NCI-H1092 (cell line): ENCODE measurements around the gene RAB8B.
"Not testable (repeated sequence)": the region's sequence is repeated elsewhere in the genome, so short reads cannot be mapped to it uniquely, and the experiment has no call there.

Experiments
- DNase-seq: peaks from one replicate; lab custom pipeline; 2025; lab: John Stamatoyannopoulos, UW

Gene RAB8B

DNA sequence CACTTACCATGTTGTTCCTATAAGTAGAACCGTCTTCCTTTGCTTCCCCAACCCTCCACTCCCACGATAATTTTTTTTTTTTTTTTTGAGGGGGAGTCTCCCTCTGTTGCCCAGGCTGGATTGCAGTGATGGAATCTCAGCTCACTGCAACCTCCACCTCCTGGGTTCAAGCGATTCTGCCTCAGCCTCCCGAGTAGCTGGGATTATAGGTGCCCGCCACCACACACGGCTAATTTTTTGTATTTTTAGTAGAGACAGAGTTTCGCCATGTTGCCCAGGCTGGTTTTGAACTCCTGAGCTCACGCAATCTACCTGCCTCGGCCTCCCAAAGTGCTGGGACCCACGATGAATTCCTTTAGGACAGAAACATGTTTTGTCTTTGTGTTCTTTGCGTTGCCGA lies 19.4 kb downstream of the RAB8B start:
- not testable (repeated sequence) for DNase-seq

DNA sequence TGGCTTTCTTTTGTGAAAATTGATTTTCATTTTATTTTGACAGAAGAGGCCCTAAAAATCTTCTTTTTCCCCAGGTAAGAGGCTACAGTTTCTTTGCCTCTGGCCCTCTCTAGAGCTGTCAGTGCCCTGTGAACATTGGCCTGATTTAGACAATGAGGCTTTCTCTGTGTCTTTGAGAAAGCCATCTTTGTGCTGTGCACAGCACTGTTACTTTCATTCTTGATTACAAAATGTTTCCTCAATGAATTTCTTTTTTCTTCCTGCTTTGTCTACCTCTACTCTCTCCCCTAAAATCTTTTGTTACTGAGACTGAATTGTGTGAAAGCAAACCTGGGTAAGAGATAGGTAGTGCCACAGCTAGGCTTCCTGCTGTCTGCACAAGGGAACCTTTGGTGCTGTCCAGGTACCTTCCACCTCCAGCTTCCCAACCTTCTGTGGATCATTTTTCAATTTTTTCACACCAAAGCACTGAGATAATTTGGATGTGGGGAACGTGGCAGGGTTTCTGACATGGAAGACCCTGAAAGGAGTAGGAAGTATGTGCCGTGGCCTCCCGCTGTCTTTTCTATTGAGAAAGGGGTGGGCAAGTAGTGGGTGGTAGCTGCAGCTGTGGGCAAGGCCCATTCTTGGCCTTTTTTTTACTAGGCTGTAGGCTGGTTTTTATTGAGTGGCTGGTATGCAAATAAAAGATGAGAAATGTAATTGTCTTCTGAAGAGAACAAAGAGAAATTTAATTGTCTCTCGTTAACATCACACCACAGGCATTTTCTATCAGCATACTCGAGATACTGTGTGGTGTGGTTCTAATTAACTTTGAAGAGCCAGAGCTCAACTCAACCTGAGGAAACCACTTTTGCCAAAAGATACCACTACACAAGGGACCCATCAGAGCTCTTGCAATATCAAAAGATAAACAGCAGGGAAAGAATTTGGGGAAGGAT lies 21.0 kb downstream of the RAB8B start:
- no peak for DNase-seq

DNA sequence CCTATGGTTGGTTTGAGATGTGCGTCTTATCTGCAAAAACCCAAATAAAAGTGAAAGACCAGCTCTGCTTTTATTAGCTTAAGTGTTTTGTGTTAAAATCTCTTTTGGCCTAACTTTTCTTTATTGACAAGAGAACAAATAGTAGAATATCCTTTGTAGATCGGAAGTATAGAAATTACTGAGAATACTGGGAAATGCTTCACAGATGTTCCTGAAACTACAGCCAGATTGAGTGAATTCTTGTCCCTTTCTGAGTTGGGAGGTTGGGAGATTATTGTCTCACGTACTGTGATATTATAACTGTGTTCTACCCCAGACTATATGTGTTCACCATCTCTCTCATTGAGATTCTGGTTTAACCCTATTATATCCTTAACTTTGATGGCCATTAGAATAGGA lies 21.7 kb downstream of the RAB8B start:
- DNase-seq: no peak

DNA sequence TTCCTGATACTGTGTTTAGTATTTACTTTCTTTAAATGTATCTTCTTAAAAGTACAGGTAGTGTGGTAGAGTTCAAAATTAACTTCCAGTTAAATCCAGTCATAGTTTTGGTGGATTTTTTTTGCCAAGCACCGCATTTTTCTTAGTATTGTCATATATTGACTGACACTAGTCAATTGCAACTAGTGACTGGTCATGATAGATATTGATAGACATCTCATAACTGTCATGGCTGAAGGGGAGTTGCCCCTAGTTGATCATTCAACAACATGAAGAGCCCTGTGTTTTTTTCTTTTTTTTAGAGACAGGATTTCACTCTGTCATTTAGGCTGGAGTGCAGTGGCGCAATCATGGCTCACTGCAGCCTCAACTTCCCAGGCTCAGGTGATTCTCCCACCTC lies 22.1 kb downstream of the RAB8B start:
- DNase-seq: no peak

DNA sequence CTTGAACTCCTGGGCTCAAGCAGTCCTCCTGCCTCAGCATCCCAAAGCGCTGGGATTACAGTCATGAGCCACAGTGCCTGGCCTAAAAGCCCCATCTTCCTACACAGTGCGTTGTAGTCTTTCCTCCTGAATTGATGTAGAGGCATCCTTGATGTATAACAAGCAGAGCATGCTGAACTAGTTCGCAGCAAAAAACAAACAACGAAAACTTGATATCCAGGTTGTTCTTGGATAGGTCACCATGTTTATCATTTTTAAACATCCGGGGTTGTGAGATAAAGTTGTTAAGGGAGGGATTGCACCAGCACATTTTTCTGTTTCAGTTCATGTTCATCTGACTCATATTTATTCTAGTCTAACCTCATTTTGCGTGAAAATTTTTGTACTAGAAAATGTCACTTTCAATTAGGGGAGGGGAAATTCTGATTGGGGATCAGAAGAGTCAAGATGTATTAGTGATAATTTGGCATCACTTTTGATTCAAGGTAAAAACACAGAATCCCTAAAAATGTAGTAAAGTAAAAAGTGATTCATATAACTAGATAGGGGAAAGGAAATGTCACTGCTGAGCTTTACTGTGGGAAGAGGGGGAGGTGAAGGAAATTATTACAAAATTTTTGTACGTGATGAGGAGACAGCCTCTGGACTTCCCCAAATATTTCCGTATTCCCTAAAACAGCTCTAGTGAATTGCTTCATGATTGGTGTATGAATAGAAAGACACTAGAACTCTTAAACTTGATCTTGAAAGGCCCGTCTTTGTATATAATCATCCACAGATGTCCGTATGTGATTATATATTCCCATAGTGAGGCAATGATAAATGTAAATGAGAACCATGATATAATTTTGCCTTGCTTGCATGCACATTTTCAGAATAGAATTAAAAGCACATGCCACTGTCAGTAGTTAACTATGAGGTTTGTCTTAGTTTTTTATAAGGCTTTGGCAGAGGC lies 22.9 kb downstream of the RAB8B start:
- no peak for DNase-seq

DNA sequence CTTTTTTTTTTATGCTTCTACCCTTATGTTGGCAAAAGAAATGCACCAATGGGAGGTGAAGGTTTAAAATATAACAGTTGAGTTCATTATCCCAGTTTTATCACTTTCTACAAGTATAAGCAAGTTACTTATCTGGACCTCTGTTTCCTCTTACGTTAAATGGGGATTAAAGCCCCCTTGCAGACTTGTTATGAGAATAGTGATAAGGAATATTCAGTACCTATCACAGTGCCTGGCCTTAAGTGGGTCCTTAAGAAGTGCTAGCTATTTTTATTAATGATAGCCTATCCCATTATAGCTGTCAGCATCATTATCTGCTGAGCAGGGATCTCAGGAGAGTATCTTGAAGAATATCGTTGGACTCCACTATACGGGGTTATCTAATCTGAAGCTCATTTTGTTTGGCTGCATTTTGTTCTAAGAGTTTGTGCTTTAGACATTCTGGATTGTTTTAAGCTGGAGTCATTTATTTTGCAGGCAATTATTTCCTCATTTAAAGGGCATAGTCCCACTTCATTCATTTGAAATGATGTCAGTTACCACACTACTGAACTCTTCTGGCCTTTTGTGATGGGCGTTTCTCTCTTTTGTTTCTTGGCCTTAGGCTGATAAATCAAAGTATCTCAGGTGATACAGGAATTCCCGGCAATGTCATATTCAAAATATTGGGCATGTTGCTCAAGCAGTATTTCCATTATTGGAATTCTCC lies 28.8 kb downstream of the RAB8B start:
- DNase-seq: no peak

DNA sequence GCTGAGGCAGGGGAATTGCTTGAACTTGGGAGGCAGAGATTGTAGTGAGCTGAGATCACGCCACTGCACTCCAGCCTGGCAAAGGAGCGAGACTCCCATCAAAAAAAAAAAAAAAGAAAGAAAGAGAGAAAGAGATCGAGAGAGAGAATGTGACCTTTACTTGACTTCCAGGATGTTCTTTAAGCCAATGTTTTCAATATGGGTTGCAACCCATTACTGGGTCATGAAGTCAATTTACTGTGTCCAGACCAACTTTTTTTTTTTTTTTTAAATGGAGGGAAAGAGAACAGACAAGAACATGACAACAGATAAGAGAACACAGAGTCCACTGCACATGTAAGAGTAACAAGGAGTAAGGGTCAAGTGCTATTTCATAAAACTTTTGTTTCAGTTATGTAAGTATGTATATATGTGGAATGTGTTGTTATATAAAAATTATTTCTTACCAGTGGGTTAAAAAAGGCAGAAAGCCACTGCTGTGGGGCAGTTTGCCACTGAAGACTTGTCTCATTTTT lies 29.8 kb downstream of the RAB8B start:
- no peak for DNase-seq

DNA sequence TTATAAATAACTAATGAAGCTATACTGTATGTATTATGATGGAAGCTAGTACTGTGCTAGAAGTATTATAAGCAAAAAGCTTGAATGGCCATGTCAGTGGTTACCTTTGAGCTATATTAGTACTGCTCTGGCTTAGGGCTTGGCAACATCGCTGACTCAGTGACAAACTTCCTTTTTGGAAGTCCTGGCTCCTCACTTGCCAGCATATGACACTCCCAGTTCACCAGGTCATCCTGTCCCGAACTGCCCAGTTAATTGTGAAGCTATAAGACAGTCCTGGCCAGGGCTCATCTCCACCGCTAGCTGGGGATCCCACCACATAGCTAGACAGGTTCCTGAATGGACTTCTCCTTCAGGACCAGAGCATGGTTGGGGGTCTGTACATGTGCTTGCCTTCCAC lies 31.9 kb downstream of the RAB8B start:
- DNase-seq: no peak

DNA sequence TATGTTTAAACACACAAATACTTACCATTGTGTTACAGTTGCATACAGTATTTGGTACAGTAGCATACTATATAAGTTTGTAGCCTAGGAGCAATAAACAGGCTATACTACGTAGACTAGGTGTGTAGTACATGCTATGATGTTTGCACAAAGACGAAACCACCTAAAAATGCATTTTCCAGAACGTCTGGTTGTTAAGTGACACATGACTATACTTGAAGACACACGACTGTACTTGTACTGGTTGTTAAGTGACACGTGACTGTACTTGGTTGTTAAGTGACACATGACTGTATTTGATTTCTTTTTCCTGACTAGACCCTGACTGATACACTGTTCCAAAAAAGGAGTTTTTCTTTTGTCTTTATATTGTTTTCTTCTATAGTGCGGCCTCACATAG lies 34.1 kb downstream of the RAB8B start:
- DNase-seq: no peak

DNA sequence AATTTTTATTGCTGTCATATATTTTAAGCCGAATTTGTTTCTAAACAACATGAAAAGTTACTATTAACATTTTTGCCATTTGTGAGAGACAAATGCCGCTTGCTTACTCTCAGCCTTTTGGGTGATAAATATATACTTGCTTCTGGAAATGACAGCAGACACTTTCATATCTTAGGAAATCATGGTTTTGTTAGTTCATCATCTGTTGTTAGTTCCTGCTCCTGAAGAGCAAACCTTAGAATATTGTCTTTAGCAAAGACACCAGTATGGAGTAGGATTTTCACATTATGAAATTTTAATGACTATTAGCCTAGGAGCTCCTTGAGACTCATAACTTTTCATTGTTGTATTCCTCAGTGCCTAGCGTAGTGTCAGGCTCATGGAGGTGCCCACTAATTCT lies 36.0 kb downstream of the RAB8B start:
- DNase-seq: no peak

DNA sequence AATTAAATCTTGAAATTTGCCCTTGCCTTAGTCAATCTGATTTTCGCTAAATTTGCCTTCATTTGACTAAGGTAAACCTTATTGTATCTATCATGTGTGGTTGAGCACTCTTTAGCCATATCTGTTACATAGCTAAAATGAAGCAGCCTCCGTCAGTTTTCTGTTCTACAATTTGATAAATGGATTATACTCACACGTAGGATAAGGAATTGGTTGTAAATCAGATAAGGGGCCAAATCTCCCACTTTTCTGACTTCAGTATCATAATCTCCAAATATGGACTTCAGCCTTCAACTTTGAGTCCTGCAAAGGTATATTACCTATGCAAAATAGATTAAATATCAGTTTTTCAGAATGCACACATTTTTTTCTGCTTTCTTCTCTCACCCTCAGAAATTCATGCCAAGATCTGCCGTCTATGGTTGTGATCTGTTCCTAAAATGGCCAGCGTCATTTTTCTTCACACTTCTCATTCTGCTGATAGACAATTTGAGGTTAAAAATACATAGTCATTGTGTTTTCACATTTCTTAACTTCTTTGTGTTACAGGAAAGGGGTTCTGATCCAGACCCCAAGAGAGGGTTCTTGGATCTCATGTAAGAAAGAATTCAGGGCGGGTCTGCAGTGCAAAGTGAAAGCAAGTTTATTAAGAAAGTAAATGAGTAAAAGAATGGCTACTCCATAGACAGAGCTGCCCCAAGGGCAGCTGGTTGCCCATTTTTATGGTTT lies 36.9 kb downstream of the RAB8B start:
- DNase-seq: no peak

DNA sequence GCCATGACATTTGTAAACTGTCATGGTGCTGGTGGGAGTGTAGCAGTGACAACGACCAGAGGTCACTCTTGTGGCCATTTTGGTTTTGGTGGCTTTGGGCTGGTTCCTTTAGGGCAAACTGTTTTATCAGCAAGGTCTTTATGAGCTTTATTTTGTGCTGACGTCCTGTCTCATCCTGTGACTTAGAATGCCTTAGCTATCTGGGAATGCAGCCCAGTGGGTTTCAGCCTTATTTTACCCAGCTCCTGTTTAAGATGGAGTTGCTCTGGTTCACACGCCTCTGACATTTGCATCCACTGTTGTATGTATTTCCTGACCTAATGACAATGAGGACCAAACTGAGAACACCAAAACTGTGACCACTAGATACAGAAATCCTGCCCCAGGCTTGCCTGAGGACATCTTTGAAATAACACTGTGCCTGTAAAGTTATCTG lies 37.6 kb downstream of the RAB8B start:
- no peak for DNase-seq

DNA sequence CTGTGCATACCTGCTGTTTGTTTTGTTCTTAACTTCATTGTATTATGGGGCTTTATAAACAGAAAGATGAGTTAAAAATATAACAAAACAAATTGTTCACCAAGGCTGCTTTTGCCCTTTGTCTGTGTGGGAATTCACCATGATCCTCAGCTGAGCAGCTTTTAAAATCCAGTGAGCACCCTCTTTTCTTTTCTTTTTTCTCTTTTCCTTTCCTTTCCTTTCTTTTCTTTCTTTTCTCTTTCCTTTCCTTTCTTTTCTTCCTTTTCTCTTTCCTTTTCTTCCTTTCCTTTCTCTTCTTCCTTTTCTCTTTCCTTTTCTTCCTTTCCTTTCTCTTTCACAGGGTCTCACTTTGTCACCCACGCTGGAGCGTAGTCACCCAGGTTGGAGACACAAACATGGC lies 38.3 kb downstream of the RAB8B start:
- DNase-seq: no peak

DNA sequence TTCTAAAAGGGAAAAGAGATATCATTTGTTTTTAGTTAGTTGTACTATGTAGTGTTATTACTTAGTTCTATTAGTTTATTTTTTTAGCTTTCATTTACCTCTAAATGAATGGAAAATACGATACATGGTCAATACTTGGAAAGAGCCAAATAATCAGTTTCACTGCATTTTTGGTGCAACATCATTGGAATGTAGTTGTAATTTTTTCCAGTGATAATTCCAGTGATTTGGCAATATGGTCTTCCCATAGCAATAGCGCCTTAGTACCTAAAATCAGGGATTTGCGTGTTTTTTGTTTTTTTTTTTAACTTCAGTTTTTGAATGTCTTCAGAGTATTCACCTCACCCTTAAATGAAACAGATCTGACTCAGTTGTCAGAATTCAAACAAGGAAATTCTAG lies 41.8 kb downstream of the RAB8B start:
- no peak for DNase-seq

DNA sequence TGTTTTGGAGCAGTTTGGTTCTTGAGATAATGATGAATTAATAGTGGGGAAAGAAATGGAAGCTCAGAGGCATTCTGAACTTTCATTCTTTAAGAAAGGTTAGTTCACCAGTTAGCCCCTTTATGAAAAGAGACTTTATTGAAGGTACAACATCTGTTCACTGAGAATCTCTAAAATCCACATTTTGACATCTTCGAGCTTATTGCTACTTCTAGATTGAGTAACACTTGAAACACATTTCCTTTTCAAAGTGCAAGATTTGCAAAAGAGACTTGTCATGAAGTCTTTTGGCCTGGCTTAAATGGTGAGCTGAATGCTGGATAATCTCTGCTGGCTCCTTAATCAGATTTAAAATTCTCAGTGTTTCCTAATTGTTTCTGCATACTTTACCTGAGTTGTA lies 42.3 kb downstream of the RAB8B start:
- DNase-seq: no peak

DNA sequence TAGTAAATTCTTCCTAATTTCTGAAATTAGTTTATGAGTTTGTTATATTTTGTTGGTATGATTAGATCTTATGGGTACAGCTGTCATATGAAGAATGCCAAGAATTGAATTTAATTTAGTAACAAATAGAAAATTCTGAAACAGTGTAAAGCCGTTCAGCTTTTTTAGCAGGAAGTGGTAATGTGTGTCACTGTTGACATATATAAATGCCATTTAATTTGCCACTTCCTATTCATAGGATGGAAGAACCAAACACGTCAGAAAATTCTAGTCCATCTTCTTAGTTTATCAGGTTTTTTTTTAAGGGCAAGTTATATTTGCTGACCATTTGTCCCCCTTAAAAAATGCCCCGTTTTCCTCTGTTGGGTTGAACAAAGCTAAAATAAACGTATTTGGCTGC lies 43.0 kb downstream of the RAB8B start:
- no peak for DNase-seq

DNA sequence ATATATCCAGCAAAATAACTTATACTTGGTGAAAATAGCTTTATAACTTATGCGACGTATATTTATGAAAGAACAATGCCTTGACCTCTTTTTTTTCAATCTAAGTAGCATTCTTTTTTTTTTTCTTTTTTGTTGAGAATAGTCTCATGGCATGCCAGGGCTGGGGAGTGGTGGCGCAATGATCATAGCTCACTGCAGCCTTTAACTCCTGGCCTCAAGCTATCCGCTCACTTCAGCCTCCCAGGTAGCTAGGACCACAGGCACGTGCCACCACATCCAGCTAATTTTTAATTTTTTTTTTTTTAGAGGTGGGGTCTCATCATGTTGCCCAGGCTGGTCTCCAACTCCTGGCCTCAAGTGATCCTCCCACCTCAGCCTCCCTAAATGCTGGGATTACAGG lies 43.5 kb downstream of the RAB8B start:
- DNase-seq: no peak

DNA sequence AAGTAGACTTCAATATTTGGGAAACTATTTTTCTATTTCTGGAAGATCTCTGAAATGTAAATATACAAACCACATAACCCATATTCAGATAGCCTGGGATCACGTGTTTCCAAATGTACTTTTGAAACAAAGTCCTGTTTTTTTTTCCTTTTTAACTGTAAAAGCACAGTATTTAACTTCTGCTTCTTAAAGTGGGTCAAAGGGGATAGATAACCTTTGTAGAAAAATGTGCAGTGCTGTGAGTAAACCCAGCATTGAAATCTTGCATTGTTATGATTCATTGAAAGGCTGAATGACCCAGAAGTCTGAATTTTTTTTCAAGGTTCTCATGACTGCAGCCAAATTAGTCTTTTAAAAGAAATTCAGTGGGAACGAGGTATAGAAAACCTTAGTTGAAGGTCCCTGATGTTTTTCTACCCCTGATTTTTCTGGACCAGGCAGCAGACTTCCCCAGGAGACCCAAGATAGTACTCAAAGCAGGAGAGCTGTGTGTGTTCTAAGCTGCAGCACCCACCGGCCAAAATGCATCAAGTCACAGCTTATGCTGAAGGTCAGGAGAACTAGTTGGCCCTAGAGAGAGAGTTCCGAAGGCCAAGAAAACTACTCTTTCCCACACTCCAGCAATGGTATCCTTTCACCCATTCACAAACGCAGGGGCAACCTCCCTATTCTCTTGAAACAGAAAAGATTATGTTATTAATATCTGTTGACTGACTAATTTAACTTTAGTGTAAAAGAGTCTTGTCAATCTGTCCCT lies 44.4 kb downstream of the RAB8B start:
- no peak for DNase-seq

DNA sequence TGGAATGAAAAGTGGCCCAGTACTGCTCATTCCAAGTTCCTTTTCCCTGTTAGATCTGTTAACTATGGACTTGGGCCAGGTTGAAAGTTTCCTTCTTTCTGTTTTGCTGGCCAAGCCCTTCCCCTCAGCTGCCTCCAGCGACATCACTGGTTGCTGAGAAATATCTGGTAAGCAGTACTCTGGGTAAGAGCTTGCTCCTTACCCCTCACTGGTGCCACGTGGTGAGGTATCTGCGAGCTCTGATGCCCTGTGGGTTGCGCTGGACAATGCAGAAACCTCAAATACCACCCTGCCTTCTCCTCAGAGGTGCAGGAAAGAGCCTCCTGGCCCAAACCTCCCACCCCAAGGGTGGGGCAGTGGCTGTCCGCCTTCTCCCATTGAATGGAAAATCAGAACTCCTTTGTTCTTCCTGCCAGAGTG lies 45.1 kb downstream of the RAB8B start:
- no peak for DNase-seq

DNA sequence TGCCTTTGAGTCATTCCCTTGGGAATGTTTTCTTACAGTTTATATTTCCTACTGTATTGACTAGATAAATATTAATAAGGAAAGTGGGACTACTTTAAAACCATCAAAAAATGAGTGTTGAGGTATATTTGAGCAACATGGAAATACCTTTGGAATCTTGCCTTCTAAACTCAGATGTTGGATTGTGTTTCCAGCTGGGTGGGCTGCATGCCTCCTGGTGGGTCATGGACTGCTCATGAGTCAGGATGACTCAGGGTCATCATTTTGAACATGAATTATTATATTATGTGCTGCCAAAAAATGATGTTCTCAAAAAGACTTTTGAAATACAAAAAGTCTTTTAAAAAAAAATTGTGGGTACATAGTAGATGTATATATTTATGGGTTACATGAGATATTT lies 46.9 kb downstream of the RAB8B start:
- no peak for DNase-seq

DNA sequence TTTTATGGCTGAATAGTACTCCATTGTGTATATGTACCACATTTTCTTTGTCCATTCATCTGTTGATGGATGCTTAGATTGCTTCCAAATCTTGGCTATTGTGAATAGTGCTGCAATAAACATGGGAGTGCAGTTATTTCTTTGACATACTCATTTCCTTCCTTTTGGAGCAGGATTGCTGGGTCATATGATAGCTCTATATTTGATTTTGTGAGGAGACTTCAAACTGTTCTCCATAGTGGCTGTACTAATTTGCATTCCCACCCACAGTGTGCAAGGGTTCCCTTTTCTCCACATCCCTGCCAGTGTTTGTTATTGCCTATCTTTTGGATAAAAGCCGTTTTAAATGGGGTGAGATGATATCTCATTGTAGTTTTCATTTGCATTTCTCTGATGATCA lies 47.7 kb downstream of the RAB8B start:
- not testable (repeated sequence) for DNase-seq
